Stimulated activated CD8-positive, alpha-beta memory T cell treated with anti-CD3 and anti-CD28 coated beads, Interleukin-7, amount 100 ng/mL, for 1 hour (primary cell): ENCODE data around the gene SSC4D.
"Not testable (repeated sequence)": the region's sequence is repeated elsewhere in the genome, so short reads cannot be mapped to it uniquely, and the experiment has no call there.

Source experiments
- DNase-seq, 2 donors: peaks; one replicate each; pipeline ENCODE4 v3.0.0-alpha.2; 2020; ENCODE audit warnings: low read depth in 2 of 2

SSC4D gene

GRCh38 chr7:76409537-76409936 is at the start of gene SSC4D:
SSC4D (minus strand) TSS chr7:76409697; CDS start chr7:76404439, 5,258 bp downstream.
- DNase-seq: no peak

- DNase-seq: not testable (repeated sequence)
Observed at GRCh38 chr7:76458504-76458903, 49.0 kb upstream of the SSC4D start.

DNA sequence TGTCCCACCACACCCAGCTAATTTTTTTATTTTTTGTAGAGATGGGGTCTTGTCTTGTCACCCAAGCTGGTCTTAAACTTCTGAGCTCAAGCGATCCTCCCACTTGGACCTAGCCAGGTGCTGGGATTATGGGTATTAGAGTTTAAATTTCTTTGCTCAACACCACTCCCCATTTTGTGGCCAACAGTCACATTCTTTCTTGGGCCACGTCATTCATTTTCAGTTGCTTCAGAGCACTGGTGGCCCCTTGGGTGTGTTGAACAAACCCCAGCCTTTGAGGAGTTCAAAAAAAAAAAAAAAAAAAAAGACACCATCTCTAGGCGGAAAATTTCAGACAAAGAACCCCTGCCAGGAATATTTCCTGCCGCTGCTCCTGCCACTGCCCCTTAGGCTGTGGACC is 47.5 kb upstream of the SSC4D start:
- not testable (repeated sequence) for DNase-seq

DNA sequence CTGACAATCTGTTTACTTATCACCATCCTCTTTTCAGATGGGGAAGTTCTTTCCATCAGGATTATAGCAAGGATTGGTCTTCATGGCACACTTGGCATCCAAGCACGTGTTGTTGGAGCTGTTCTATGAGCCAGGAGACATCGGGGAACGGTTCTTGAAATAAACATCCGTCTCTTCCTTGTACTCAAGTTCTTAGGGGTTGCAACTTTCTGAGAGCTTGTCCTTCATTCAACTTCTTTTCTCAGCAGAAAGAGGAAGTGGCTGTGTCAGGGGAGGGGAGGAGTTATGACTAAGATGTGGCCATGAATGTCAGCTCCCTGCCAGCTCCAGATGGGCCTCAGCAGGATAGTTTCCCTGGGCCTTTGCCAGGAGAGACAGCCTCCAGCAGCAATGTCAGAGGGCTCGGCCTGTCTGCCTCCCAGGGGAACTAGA is 36.1 kb upstream of the SSC4D start:
- DNase-seq: not testable (repeated sequence)

GRCh38 chr7:76443846-76444245 is 34.3 kb upstream of the SSC4D start:
- not testable (repeated sequence) for DNase-seq

GRCh38 chr7:76442664-76443446 is 33.4 kb upstream of the SSC4D start:
- not testable (repeated sequence) for DNase-seq

- not testable (repeated sequence) for DNase-seq
Observed at GRCh38 chr7:76441792-76442191, 32.3 kb upstream of the SSC4D start.

- DNase-seq: not testable (repeated sequence)
Observed at GRCh38 chr7:76440404-76440803, 30.9 kb upstream of the SSC4D start.

GRCh38 chr7:76439120-76439888 is 29.8 kb upstream of the SSC4D start:
- DNase-seq: not testable (repeated sequence)

- peak; percentile 11 to 25 for DNase-seq
Observed at GRCh38 chr7:76437873-76438272, 28.4 kb upstream of the SSC4D start.

DNA sequence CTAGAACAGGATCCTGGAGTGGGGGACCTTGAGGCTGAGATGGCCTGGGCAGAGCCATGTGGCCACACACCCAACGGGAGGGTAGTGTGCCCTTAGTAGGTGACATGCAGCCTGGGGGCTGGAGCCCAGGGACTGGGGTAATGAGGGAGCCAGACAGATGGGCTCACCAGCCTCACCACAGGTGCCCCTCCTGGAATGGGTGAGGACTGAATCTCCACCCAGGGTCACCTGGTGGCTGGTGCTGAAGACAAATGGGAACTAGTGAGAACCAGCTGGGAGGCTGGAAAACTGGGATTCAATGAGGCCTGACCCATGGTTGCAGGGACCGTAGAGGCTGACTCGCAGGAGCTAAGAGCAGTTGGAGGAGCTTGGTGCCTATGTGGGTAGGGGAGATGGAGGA is 21.3 kb upstream of the SSC4D start:
- no peak for DNase-seq

GRCh38 chr7:76430211-76430610 is 20.7 kb upstream of the SSC4D start:
- no peak for DNase-seq

- DNase-seq: no peak
Observed at GRCh38 chr7:76428868-76429805, 19.6 kb upstream of the SSC4D start.

DNA sequence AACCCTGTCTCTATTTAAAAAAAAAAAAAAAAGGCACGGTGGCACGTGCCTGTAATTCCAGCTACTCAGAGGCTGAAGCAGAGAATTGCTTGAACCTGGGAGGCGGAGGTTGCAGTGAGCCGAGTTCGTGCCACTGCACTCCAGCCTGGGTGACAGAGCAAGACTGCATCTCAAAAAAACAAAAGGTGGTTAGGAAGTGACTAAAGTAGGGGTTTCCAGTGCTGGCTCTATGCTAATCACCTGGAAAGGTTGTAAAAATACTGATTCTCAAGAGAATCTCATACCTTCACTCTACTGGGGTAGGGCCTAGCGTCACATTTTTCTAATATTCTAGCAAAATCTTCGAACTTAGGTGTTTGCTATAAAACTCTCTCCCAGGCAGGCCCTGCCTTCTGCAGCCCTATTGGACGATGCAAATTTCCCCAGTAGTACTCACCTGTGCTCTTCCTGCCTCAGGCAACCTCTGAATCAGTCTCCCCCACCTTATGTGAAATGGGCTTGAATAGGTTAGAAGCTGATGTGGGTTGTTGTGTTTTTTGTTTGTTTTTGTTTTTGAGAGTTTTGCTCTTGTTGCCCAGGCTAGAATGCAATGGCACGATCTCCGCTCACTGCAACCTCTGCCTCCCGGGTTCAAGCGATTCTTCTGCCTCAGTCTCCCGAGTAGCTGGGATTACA is 18.8 kb upstream of the SSC4D start:
- no peak for DNase-seq

DNA sequence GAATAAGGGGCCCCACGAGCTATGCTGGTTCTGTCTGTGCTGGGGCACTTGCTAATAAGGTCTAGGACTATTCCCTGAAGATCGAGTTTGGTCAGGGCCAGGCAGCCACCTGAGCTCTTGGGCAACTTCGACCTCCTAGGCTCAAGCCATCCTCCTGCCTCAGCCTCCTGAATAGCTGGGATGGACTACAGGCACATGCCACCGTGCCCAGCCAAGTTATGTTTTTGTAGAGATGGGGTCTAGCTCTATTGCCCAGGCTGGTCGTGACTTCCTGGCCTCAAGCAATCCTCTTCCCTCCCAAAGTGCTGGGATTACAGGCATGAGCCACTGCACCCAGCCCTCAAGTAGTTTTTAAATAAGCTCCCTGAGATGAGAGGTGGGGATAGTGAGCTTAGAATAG is 18.1 kb upstream of the SSC4D start:
- no peak for DNase-seq

GRCh38 chr7:76426246-76426645 is 16.7 kb upstream of the SSC4D start:
- no peak for DNase-seq

DNA sequence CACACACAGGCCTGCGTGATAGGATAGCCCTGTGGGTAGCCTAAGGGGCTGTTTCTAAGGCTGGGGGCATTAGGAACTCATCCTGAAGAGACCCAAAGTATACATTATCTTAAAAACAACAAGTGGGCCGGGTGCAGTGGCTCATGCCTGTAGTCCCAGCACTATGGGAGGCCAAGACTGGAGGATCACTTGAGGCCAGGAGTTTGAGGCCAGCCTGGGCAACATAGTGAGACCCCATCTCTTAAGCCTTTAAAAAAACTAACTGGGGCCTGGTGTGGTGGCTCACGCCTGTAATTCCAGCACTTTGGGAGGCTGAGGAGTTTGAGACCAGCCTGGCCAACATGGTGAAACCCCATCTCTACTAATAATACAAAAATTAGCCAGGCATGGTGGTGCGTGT is 16.1 kb upstream of the SSC4D start:
- not testable (repeated sequence) for DNase-seq

GRCh38 chr7:76425156-76425555 is 15.7 kb upstream of the SSC4D start:
- DNase-seq: no peak

DNA sequence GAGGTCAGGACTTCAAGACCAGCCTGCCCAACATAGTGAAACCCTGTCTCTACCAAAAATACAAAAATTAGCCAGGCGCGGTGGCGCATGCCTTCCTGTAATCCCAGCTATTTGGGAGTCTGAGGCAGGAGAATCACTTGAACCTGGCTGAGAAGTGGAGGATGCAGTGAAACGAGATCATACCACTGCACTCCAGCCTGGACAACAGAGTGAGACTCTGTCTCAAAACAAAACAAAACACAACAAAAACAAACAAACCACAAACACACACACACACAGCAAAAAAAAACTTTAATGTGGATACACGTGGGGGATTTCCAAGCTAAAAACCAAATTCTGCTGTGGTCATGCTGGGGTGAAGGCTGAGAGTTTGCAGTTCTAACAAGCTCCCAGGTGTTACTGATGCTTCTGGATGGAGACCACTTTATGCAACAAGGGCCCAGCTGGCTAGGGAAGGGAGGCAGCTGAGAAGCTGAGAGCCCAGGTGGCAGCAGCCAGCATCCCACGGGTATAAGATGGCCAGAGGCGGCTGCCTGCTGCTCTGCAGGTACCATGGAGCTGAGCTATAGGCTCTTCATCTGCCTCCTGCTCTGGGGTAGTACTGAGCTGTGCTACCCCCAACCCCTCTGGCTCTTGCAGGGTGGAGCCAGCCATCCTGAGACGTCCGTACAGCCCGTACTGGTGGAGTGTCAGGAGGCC is 15.1 kb upstream of the SSC4D start, which contains the start of gene ZP3:
Gene ZP3 (plus strand): TSS at position 538 of the 699 bp plus-strand sequence. CDS start 15 bp downstream, at position 553.
- no peak for DNase-seq

DNA sequence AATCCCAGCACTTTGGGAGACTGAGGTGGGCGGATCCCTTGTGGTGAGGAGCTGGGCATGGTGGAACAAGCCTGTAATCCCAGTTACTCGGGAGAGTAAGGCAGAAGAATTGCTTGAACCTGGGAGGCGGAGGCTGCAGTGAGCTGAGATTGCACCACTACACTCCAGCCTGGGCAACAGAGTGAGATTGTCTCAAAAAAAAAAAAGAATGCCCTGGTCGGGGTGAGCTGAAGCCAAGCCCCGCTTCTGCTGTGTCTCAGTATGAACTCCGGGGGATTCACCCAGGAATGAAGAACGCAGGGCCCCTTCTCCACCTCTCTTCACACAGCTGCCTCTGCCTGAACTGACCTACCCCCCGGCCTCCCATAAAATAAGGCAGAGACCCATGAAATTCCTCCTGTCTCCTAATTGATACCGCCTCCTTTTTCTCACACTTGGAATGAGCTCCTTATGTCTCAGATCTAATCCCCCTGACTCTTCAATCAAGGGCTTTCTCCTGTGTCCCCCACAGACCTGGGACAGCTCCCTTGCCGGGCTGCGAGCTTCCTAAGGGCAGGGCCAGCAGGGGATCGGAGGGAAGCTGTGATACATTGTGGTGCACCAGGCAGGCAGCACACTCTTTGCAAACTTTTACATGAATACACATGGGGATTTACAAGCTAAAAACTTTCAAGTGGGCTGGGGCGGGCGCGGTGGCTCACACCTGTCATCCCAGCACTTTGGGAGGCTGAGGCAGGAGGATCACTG is 14.3 kb upstream of the SSC4D start:
- no peak for DNase-seq
